Lung (tissue), 12 donors: ENCODE results near the gene PHF21B. TPM values are rescaled to one million over a fixed set of nuclear protein-coding genes. Genes with fewer than 3 reads are reported as not detected.

ENCODE experiments used
- ATAC-seq: fragments of 200-7000 bp; cut with Tn5 transposase; one replicate; pipeline ENCODE4 v1.9.1; 2020; ENCODE audit warnings: moderate number of reproducible peaks; ENCODE audit not compliant: insufficient read depth, low FRiP score
- DNase-seq, 3 donors: peaks; one replicate each; pipeline ENCODE4 v3.0.0-alpha.2; 2013 to 2017
- H3K27ac ChIP-seq, 2 donors: one replicate each; pipeline ENCODE4 v1.5.1; 2013; ENCODE audit warnings: mild to moderate bottlenecking in 2 of 2, moderate library complexity in 2 of 2, control low read depth in 1 of 2, inconsistent platforms in 1 of 2, low read depth in 1 of 2, low read length in 1 of 2
- H3K27me3 ChIP-seq, 3 donors: one replicate each; pipeline ENCODE4 v1.5.1; 2013; ENCODE audit warnings: low read length in 2 of 3; ENCODE audit not compliant: control insufficient read depth in 3 of 3, insufficient read depth in 3 of 3
- H3K36me3 ChIP-seq, 4 donors: one replicate each; pipeline ENCODE4 v1.5.1; 2013; ENCODE audit warnings: low read length in 4 of 4, mild to moderate bottlenecking in 1 of 4, moderate library complexity in 1 of 4; ENCODE audit not compliant: control insufficient read depth in 4 of 4, insufficient read depth in 4 of 4
- H3K4me1 ChIP-seq, 5 donors: one replicate each; pipeline ENCODE4 v1.5.1; 2013; ENCODE audit warnings: low read length in 5 of 5, mild to moderate bottlenecking in 2 of 5, moderate library complexity in 1 of 5; ENCODE audit not compliant: control insufficient read depth in 5 of 5, insufficient read depth in 5 of 5
- H3K4me3 ChIP-seq: one replicate; pipeline ENCODE4 v1.5.1; 2013; ENCODE audit warnings: mild to moderate bottlenecking, control low read depth, moderate library complexity
- H3K9ac ChIP-seq, 2 donors: one replicate each; pipeline ENCODE4 v1.5.1; 2013; ENCODE audit warnings: low read length in 2 of 2, control low read depth in 1 of 2; ENCODE audit not compliant: insufficient read depth in 1 of 2
- H3K9me3 ChIP-seq, 4 donors: one replicate each; pipeline ENCODE4 v1.5.1; 2013; ENCODE audit warnings: low read length in 3 of 4, mild to moderate bottlenecking in 1 of 4, moderate library complexity in 1 of 4; ENCODE audit not compliant: control insufficient read depth in 4 of 4, insufficient read depth in 3 of 4
- CTCF ChIP-seq: IDR thresholded peaks from 2 replicates; pipeline ENCODE4 v1.5.1; 2012; ENCODE audit warnings: mild to moderate bottlenecking; ENCODE audit errors: control extremely low read depth, extremely low read depth
- WGBS, 2 donors: extraction: QIAGEN DNeasy Blood & Tissue Kit; methylation state at CpG; one replicate each; pipeline ENCODE4 v1.1.7; 2013; 5-methylcytosine and 5-hydroxymethylcytosine counted together
- polyA plus RNA-seq, 2 donors: library from polyadenylated mRNA; stranded (reverse); fragments of 200-250 nt; gene quantifications; one replicate each; pipeline ENCODE4 v1.2.1, GENCODE V29; 2013
- total RNA-seq, 2 donors: library from RNA; depleted of rRNA in 1 of 2; stranded (reverse); fragments of >200 nt in 1 of 2; gene quantifications; one replicate each; pipeline ENCODE4 v1.2.1, GENCODE V29; 2014 to 2021
- donor health status: control.
- donor health status: control.
- donor health status: Bipolar disorder and iron deficiency.
- donor health status: healthy.
- donor health status: DM: yes; HTN: yes; CAD: no.

The PHF21B gene
- total and polyA plus RNA-seq, 4 donors, result 0.03 to 0.43 (median 0.26) TPM

- peak overlapping the region in 1 of 2 donors; percentile 67 for H3K9ac ChIP-seq
- no peak overlapping the region for H3K4me3 ChIP-seq
- DNase-seq (peak in 1 of 3 donors; percentile 35), ATAC-seq (no peak)
- H3K9me3 ChIP-seq, result peaks cover 0 to 1% (median 0%) of the 10 kb centered on the region in 4 donors
- 6 to 7% methylated on average over 17 of the region's 17 CpGs for WGBS, 2 donors
- no peak for TF ChIP-seq CTCF
- no peaks in the 10 kb centered on the region for H3K36me3 ChIP-seq
- H3K4me1 ChIP-seq, result peaks cover 0 to 24% (median 11%) of the 10 kb centered on the region in 5 donors
- H3K27ac ChIP-seq, result no peak overlapping the region
- peaks cover 13 to 22% (median 16%) of the 10 kb centered on the region in 3 donors for H3K27me3 ChIP-seq
Observed at GRCh38 chr22:45010532-45010900, 711 bp upstream of the PHF21B start.

DNA sequence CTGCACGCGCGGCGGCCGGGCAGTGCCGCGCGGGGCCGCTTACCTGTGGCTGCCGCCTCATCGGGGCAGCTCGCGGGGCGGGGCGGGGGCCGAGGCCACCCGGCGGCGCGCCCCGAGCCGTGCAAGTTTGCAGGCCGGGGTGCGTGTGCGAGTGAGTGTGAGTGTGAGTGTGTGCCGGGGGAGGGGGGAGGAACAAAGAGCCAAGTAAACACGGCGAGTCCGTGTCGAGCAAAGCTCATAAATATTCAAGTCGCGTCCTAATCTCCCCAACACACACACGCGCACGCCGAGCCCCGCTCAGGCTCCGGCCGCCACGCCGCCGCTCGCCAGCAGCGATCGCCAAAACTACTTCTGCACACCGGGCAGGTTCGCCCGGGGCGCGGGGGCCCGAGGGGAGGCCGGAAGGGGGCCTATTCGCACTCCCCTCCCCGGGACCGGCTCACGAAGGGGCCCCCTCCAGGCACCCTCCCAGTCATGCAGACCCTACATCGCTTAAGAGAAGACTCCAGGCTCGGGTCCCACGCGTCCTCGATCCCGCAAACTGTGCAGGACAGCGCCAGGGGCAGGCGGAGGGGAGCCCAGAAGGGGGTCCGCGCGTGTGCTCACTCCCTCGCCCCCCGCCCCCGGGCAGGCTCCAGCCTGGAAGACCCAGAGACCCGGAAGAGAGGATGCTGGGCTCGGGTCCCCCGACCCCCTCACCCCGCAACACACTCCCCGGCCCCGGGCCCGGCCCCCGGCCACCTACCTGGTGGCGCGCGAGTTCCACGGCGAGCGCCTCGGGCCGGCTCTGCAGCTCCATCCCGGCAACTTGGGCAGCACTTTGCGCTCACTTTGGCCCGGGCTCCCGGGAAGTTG, 827 bp downstream of the PHF21B start:
- Histone ChIP-seq H3K9ac (no peak overlapping the region), H3K4me1 (peaks cover 0 to 31% (median 17%) of the 10 kb centered on the region in 5 donors), H3K9me3 (no peaks in the 10 kb centered on the region), H3K27ac (no peak overlapping the region), H3K27me3 (peaks cover 17 to 25% (median 22%) of the 10 kb centered on the region in 3 donors), H3K36me3 (no peaks in the 10 kb centered on the region), H3K4me3 (no peak overlapping the region)
- no peak for TF ChIP-seq CTCF
- DNase-seq (peak; percentile 12 to 30 (median 22)), ATAC-seq (no peak)
- 1 to 2% methylated on average over 58 to 90 of the region's 90 CpGs for WGBS, 2 donors

- Histone ChIP-seq H3K9ac (no peak overlapping the region), H3K9me3 (no peaks in the 10 kb centered on the region), H3K27me3 (peaks cover 17 to 25% (median 22%) of the 10 kb centered on the region in 3 donors)
Observed at GRCh38 chr22:45008186-45008681, 1.6 kb downstream of the PHF21B start.

More at GRCh38 chr22:45008186-45008681, 1.6 kb downstream of the PHF21B start:
- ATAC-seq, result no peak
- Histone ChIP-seq H3K4me1 (peaks cover 0 to 31% (median 17%) of the 10 kb centered on the region in 5 donors), H3K4me3 (no peak overlapping the region), H3K36me3 (no peaks in the 10 kb centered on the region), H3K27ac (no peak overlapping the region)
- DNase-seq, result peak in 1 of 3 donors; percentile 34
- WGBS, 2 donors, result 1 to 2% methylated on average over 42 to 46 of the region's 46 CpGs
- TF ChIP-seq CTCF, result no peak
